ENCODE data around the gene NOS3.
"Not testable (repeated sequence)": the region's sequence is repeated elsewhere in the genome, so short reads cannot be mapped to it uniquely, and the experiment has no call there.

NOS3 gene

GRCh38 chr7:150999497-151000230 is 8.8 kb downstream of the NOS3 start:
- DNase-seq (ENCODE audit: low read depth in 1 of 2, low spot score in 1 of 2), result no peak

GRCh38 chr7:151000897-151001495 is 10.2 kb downstream of the NOS3 start:
- DNase-seq (ENCODE audit: low read depth in 1 of 2, low spot score in 1 of 2), result no peak

- no peak for DNase-seq (ENCODE audit: low read depth in 1 of 2, low spot score in 1 of 2)
Measured at GRCh38 chr7:151001546-151001945, 10.7 kb downstream of the NOS3 start.

- DNase-seq (ENCODE audit: low read depth in 1 of 2, low spot score in 1 of 2), result no peak
Measured at GRCh38 chr7:151003572-151003971, 12.8 kb downstream of the NOS3 start.

- no peak for DNase-seq (ENCODE audit: low read depth in 1 of 2, low spot score in 1 of 2)
Measured at GRCh38 chr7:151005566-151005965, 14.7 kb downstream of the NOS3 start.

GRCh38 chr7:151006590-151007300 is 15.9 kb downstream of the NOS3 start:
- DNase-seq (ENCODE audit: low read depth in 1 of 2, low spot score in 1 of 2), result no peak

GRCh38 chr7:151007469-151007898 is 16.7 kb downstream of the NOS3 start:
- no peak for DNase-seq (ENCODE audit: low read depth in 1 of 2, low spot score in 1 of 2)

GRCh38 chr7:151008143-151008510 is 17.3 kb downstream of the NOS3 start:
- DNase-seq (ENCODE audit: low read depth in 1 of 2, low spot score in 1 of 2), result no peak

GRCh38 chr7:151008511-151009323 is 17.9 kb downstream of the NOS3 start:
- DNase-seq (ENCODE audit: low read depth in 1 of 2, low spot score in 1 of 2), result peak; percentile 58 to 80

- no peak for DNase-seq (ENCODE audit: low read depth in 1 of 2, low spot score in 1 of 2)
Measured at GRCh38 chr7:151009327-151010036, 18.7 kb downstream of the NOS3 start.

- DNase-seq (ENCODE audit: low read depth in 1 of 2, low spot score in 1 of 2), result no peak
Measured at GRCh38 chr7:151010037-151010306, 19.2 kb downstream of the NOS3 start.

- no peak for DNase-seq (ENCODE audit: low read depth in 1 of 2, low spot score in 1 of 2)
Measured at GRCh38 chr7:151010307-151011096, 19.7 kb downstream of the NOS3 start.

- DNase-seq (ENCODE audit: low read depth in 1 of 2, low spot score in 1 of 2), result no peak
Measured at GRCh38 chr7:151011097-151011409, 20.2 kb downstream of the NOS3 start.

GRCh38 chr7:151011616-151012015 is 20.8 kb downstream of the NOS3 start:
- not testable (repeated sequence) for DNase-seq (ENCODE audit: low read depth in 1 of 2, low spot score in 1 of 2)

- no peak for DNase-seq (ENCODE audit: low read depth in 1 of 2, low spot score in 1 of 2)
Measured at GRCh38 chr7:151012031-151012692, 21.3 kb downstream of the NOS3 start.

- no peak for DNase-seq (ENCODE audit: low read depth in 1 of 2, low spot score in 1 of 2)
Measured at GRCh38 chr7:151012911-151013347, 22.1 kb downstream of the NOS3 start.

- no peak for DNase-seq (ENCODE audit: low read depth in 1 of 2, low spot score in 1 of 2)
Measured at GRCh38 chr7:151013356-151013732, 22.5 kb downstream of the NOS3 start.

GRCh38 chr7:151013733-151014497 is 23.1 kb downstream of the NOS3 start:
- DNase-seq (ENCODE audit: low read depth in 1 of 2, low spot score in 1 of 2), result peak; percentile 62 to 74

GRCh38 chr7:151014950-151015349 is 24.1 kb downstream of the NOS3 start:
- no peak for DNase-seq (ENCODE audit: low read depth in 1 of 2, low spot score in 1 of 2)
